Tibial artery (tissue), 4 donors: ENCODE data around the gene ABHD15.

ENCODE experiments used
- DNase-seq, 2 donors: peaks; one replicate each; pipeline ENCODE4 v3.0.0-alpha.2; 2019
- H3K27ac ChIP-seq, 2 donors: fragments of 200-600 bp; sonication (generic) in 1 of 2; 1 replicate in 1 of 2; 2 replicates in 1 of 2; pipeline ENCODE4 v1.5.1; 2018 to 2019; ENCODE audit warnings: mild to moderate bottlenecking in 1 of 2
- H3K27me3 ChIP-seq, 2 donors: fragments of 200-600 bp; sonication (generic) in 1 of 2; one replicate each; pipeline versions ENCODE4 v1.5.1 to v1.6.0; 2016 to 2019
- H3K36me3 ChIP-seq, 3 donors: fragments of 200-600 bp; sonication (generic) in 2 of 3; one replicate each; pipeline ENCODE4 v1.5.1; 2016 to 2019; ENCODE audit warnings: mild to moderate bottlenecking in 2 of 3
- H3K4me1 ChIP-seq, 4 donors: fragments of 200-600 bp; sonication (generic) in 2 of 4; 1 replicate in 3 of 4; 2 replicates in 1 of 4; pipeline ENCODE4 v1.5.1; 2016 to 2019
- H3K4me3 ChIP-seq, 2 donors: fragments of 200-600 bp; sonication (generic) in 1 of 2; 1 replicate in 1 of 2; 2 replicates in 1 of 2; pipeline ENCODE4 v1.5.1; 2018 to 2019; ENCODE audit warnings: mild to moderate bottlenecking in 2 of 2
- H3K9me3 ChIP-seq, 3 donors: fragments of 200-600 bp; sonication (generic) in 1 of 3; one replicate each; pipeline ENCODE4 v1.5.1; 2016 to 2019
- intact Hi-C: fragments of 100-400 bp; cut with DNase I; formaldehyde crosslinking; loops from one replicate; pipeline ENCODE4 v1.15.0; 2023; ENCODE audit warnings: low total_unique reads
- TF ChIP-seq, protein P1 (sequence below), 2 experiments: fragments of 200-600 bp in 1 of 2; fragments of 450-650 bp in 1 of 2; IDR thresholded peaks; one replicate each; pipeline ENCODE4 v1.5.1; 2017 to 2019; ENCODE audit warnings: antibody characterized with exemption in 2 of 2, mild to moderate bottlenecking in 1 of 2, moderate library complexity in 1 of 2

The ABHD15 gene

DNA sequence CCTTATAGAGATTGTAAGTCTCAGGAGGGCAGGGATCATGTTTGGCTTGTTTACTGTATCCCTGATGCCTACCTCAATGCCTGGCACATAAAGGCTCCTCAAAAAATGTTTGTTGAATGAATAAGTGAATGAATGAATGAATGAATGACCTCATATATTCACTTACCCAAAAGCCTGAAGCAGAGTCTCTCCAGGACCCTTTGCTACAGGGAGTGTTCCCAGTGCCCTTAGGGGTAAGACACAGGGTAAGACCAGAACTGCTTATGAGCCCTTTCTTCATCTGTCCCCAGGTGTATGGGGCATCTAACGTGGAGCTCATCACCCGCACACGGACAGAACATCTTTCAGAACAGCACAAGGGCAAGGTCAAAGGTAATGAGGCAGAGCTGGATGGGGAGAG, 43.6 kb upstream of the ABHD15 start:
- intact Hi-C loops = loop anchor here (5.0 kb wide), 1 partner anchor 33 kb away; no protein-coding TSS in a partner anchor
- H3K4me1 ChIP-seq = peaks cover 0 to 27% (median 24%) of the 10 kb centered on the region in 4 donors
- peak in 1 of 2 donors; percentile 45 for DNase-seq
- no peak overlapping the region for H3K27ac ChIP-seq
- no peak overlapping the region for H3K4me3 ChIP-seq
- H3K27me3 ChIP-seq = no peaks in the 10 kb centered on the region
- no peaks in the 10 kb centered on the region for H3K9me3 ChIP-seq
- H3K36me3 ChIP-seq = no peaks in the 10 kb centered on the region
- TF ChIP-seq, protein P1, sequence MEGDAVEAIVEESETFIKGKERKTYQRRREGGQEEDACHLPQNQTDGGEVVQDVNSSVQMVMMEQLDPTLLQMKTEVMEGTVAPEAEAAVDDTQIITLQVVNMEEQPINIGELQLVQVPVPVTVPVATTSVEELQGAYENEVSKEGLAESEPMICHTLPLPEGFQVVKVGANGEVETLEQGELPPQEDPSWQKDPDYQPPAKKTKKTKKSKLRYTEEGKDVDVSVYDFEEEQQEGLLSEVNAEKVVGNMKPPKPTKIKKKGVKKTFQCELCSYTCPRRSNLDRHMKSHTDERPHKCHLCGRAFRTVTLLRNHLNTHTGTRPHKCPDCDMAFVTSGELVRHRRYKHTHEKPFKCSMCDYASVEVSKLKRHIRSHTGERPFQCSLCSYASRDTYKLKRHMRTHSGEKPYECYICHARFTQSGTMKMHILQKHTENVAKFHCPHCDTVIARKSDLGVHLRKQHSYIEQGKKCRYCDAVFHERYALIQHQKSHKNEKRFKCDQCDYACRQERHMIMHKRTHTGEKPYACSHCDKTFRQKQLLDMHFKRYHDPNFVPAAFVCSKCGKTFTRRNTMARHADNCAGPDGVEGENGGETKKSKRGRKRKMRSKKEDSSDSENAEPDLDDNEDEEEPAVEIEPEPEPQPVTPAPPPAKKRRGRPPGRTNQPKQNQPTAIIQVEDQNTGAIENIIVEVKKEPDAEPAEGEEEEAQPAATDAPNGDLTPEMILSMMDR (IDR thresholded peaks at IDR 0.05) = no peak

DNA sequence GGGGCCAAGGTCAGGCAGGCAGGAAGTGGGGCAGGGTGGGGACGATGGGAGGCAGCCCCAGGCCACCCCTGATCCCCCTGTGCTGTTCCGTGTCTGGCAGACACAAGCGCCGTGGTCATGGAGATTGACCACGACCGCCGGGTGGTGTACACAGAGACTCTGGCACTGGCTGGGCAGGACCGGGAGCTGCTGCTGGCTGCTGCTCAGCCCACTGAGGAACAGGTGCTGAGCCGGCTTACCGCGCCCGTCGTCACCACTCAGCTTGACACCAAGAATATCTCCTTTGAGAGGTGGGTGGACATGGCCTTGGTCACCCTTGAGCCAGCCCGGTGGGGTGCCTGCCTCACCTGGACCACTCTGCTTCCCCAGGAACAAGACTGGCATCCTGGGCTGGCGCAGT, 42.1 kb upstream of the ABHD15 start:
- H3K4me1 ChIP-seq = peaks cover 0 to 13% (median 13%) of the 10 kb centered on the region in 4 donors
- H3K27ac ChIP-seq = no peak overlapping the region
- intact Hi-C loops = no loop called here
- no peaks in the 10 kb centered on the region for H3K9me3 ChIP-seq
- TF ChIP-seq, protein P1 (IDR thresholded peaks at IDR 0.05) = no peak
- DNase-seq = no peak
- H3K27me3 ChIP-seq = no peaks in the 10 kb centered on the region
- H3K4me3 ChIP-seq = no peak overlapping the region
- no peaks in the 10 kb centered on the region for H3K36me3 ChIP-seq

DNA sequence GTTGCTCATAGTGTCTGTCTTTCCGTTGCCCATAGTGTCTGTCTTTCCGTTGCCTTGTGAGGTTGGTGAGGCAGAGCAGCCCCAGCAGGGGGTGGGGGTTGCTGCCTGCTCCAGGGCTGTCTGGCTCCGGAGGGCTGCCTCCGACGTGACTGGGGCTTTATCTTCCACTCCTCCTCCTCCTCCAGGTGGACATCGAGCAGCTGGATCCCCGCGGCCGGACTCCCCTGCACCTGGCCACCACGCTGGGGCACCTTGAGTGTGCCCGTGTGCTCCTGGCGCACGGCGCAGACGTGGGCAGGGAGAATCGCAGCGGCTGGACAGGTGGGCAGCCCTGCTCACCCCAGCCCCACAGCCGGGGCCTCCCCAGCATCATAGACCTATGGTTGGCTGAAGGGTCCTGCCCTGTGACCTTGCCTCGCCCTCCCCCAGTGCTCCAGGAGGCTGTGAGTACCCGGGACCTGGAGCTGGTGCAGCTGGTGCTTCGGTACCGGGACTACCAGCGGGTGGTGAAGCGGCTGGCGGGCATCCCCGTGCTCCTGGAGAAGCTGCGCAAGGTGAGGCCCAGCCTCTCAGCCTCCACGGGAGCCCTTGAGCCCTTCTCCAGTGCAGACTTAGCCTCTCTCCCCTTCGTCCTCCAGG, 40.8 kb upstream of the ABHD15 start:
- H3K27ac ChIP-seq = no peak overlapping the region
- H3K9me3 ChIP-seq = no peaks in the 10 kb centered on the region
- peaks cover 0 to under 1% (median 0%) of the 10 kb centered on the region in 4 donors for H3K4me1 ChIP-seq
- peak in 1 of 2 donors; percentile 64 for DNase-seq
- no peaks in the 10 kb centered on the region for H3K36me3 ChIP-seq
- intact Hi-C loops = no loop called here
- H3K27me3 ChIP-seq = no peaks in the 10 kb centered on the region
- TF ChIP-seq, protein P1 (IDR thresholded peaks at IDR 0.05) = no peak
- no peak overlapping the region for H3K4me3 ChIP-seq

DNA sequence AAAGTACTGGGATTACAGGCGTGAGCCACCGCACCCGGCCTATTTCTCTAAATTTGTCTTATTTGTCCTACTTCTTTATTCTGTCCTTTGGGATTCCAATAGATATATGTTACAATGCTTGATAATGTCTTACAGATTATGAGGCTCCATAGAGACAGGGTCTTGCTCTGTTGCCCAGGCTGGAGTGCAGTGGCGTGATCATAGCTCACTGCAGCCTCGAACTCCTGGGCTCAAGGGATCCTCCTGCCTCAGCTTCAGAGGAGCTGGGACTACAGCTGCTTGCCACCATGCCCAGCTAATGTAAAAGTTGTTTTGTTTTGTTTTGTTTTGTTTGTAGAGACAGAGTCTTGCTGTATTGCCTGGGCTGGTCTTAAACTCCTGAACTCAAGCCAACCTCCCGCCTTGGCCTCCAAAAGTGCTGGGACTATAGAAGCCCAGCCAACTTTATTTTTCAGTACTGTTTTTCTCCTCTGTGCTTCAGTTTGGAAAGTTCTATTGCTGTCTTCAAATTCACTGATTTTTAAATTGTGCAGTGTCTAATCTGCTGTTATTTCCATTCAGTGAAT, 36.4 kb upstream of the ABHD15 start:
- no peak for DNase-seq
- intact Hi-C loops = no loop called here
- H3K27ac ChIP-seq = no peak overlapping the region

DNA sequence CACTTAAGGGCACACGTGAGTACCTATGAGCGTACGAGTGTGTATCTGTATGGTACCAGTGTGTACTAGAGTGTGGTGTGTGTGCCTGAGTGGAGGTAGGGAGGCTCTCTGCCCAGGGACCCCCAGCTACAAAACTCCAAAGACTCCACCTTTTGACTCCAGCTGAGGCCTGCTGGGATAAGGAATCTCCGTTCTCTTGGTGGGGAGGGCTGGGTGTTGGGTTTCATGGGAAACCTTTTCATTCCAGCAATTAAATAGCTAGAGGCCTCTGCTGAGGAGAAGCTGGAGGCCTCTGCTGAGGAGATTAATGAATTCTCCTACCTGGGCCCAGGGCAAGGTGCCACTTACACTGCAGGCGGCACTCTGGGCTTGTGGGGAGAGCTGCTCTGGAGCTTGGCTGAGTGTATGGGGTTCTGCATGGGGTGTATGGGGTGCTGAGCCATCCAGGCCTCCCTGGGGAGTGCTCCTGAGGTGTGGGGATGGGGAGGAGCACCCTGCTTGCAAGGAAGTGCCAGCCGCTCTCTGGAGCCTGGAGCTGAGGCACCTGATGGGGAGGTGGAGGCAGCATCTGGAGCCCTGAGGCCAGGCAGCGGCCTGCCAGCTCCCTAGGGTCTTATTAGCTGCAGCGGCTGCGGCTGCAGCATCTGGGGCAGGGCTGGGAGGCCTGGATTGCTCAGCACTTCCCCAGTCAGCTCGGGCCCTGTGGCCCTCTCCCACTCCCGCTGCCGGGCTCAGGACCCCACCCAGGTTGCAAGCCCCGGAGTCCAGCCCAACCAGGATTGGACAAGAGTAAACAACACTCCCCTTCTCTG, 30.7 kb upstream of the ABHD15 start:
- TF ChIP-seq, protein P1 (IDR thresholded peaks at IDR 0.05) = no peak
- Histone ChIP-seq H3K9me3 (no peaks in the 10 kb centered on the region), H3K27ac (no peak overlapping the region), H3K4me1 (peaks cover 0 to 16% (median 11%) of the 10 kb centered on the region in 4 donors), H3K4me3 (no peak overlapping the region), H3K27me3 (no peaks in the 10 kb centered on the region), H3K36me3 (no peaks in the 10 kb centered on the region)
- DNase-seq = peak in 1 of 2 donors; percentile 60
- intact Hi-C loops = loop anchor here (10.0 kb wide), 1 partner anchor 773 kb away; no protein-coding TSS in a partner anchor

More for the DNA sequence above, 36.4 kb upstream of the ABHD15 start:
- Histone ChIP-seq H3K27me3 (no peaks in the 10 kb centered on the region), H3K4me3 (no peak overlapping the region), H3K9me3 (no peaks in the 10 kb centered on the region), H3K4me1 (no peaks in the 10 kb centered on the region), H3K36me3 (no peaks in the 10 kb centered on the region)
- TF ChIP-seq, protein P1 (IDR thresholded peaks at IDR 0.05) = no peak
